ENCODE measurements around the gene PDE9A.

GRCh38 chr21:42760361-42760950 lies 107.0 kb downstream of the PDE9A start:
- TF ChIP-seq EZH2phosphoT487 (IDR thresholded peaks at IDR 0.05; ENCODE audit: insufficient read depth, low read depth): no peak
- no peak for TF ChIP-seq EZH2 (IDR thresholded peaks at IDR 0.05; ENCODE audit: insufficient read depth, poor library complexity, severe bottlenecking)
